ENCODE measurements around the gene NSMCE1. TPM values are rescaled to one million over a fixed set of nuclear protein-coding genes. Genes with fewer than 3 reads are reported as not detected.

The NSMCE1 gene
- total RNA-seq, 1 experiment from 2014 or later = 19.3 TPM

DNA sequence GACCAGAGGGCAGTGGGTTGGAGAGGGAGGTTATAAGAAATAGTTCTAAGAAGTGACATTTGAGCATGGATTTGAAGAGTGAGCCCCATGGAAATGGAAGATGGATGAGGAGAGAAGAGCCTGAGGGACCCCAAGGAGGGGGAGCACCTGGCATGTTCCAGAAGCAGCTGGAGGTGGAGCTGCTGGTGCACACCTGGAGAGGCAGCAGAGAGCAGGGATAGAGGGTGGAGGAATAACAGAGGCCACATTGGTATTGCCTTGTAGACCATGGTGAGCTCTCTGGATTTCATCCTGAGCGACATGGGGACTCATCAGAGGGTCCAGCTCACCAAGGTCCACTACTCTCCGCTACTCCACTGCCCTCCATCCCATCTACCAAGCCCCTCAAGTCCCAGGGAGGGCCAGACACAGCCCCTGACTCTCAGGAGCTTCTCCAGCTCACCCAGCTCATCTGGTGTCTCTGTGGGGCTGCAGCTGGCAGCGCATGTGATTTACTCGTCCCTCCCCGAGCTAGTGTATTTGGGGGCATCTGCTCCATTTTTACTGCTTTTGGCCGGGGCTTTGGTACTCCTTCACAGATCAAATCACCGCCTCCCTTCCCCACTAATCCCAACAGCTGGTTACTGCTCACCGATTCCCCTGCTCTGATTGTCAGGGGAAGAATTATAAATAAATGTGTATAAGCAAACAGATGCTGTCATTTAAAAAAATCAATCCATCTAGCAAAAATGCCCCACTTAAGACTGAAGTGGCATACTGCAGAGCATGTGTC is 87.4 kb downstream of the NSMCE1 start:
- Histone ChIP-seq H2BK12ac (ENCODE audit: insufficient read length, low read depth, low read length) (no peak overlapping the region), H3K79me1 (ENCODE audit: insufficient read depth, low read depth, low read length, poor library complexity, severe bottlenecking) (no peaks in the 10 kb centered on the region), H2BK20ac (ENCODE audit: low read depth, low read length, poor library complexity, severe bottlenecking) (no peak overlapping the region), H3K14ac (ENCODE audit: insufficient read depth, low read length) (no peak overlapping the region), H2AK5ac (ENCODE audit: insufficient read length, low read length) (no peak overlapping the region), H3K18ac (ENCODE audit: insufficient read length, low read depth, low read length) (no peak overlapping the region), H3K4me1 (ENCODE audit: insufficient read depth, low read length) (no peaks in the 10 kb centered on the region; the same call in 1 of the 2 replicates), H3K9ac (ENCODE audit: extremely low read depth, insufficient read length, low read length) (no peak overlapping the region), H3K79me2 (ENCODE audit: insufficient read depth, low read length) (no peaks in the 10 kb centered on the region), H3K56ac (ENCODE audit: insufficient read length, low read depth, low read length) (no peak overlapping the region), H4K91ac (ENCODE audit: insufficient read length, low read depth, low read length) (no peak overlapping the region), H3K23ac (ENCODE audit: insufficient read length, low read depth, low read length) (no peak overlapping the region), H3K27ac (ENCODE audit: insufficient read length, low read depth, low read length) (no peak overlapping the region), H3T11ph (ENCODE audit: low read length) (no peak overlapping the region), H3K9me3 (ENCODE audit: control insufficient read depth, low read depth, low read length) (no peaks in the 10 kb centered on the region), H2BK15ac (ENCODE audit: low read depth, low read length) (no peak overlapping the region), H4K20me1 (ENCODE audit: control insufficient read depth, insufficient read depth, insufficient read length) (no peaks in the 10 kb centered on the region), H4K5ac (ENCODE audit: insufficient read length, low read depth, low read length) (no peak overlapping the region), H2AFZ (ENCODE audit: low read length) (no peak overlapping the region), H4K8ac (replicated peaks; ENCODE audit: insufficient read length, low read depth, low read length) (no peak overlapping the region), H2BK5ac (ENCODE audit: insufficient read length, low read length) (no peak overlapping the region), H3K4ac (ENCODE audit: low read depth, low read length) (no peak overlapping the region), H3K27me3 (ENCODE audit: insufficient read depth, low read length) (no peaks in the 10 kb centered on the region), H3K23me2 (ENCODE audit: insufficient read length, low read depth, low read length, poor library complexity, severe bottlenecking) (no peaks in the 10 kb centered on the region), H2BK120ac (ENCODE audit: low read depth, low read length, poor library complexity, severe bottlenecking) (no peak overlapping the region), H3K4me2 (ENCODE audit: insufficient read depth, insufficient read length, low read length) (no peak overlapping the region)
- H3K36me3 Mint-ChIP-seq (ENCODE audit: insufficient read depth in 1 of 3, low read depth in 3 of 3) = no peaks in the 10 kb centered on the region
- DNase-seq = peak; percentile 52
- WGBS (ENCODE audit: extremely low coverage, insufficient read length, low lambda C conversion rate) = no CpG with 5 or more reads among the region's 8 CpGs
- H3K9me3 Mint-ChIP-seq = no peaks in the 10 kb centered on the region
- no peak overlapping the region for H3K27ac Mint-ChIP-seq
- H3K4me1 Mint-ChIP-seq = peaks cover 8 to 16% of the 10 kb centered on the region in 2 experiments
- TF ChIP-seq, protein P1, sequence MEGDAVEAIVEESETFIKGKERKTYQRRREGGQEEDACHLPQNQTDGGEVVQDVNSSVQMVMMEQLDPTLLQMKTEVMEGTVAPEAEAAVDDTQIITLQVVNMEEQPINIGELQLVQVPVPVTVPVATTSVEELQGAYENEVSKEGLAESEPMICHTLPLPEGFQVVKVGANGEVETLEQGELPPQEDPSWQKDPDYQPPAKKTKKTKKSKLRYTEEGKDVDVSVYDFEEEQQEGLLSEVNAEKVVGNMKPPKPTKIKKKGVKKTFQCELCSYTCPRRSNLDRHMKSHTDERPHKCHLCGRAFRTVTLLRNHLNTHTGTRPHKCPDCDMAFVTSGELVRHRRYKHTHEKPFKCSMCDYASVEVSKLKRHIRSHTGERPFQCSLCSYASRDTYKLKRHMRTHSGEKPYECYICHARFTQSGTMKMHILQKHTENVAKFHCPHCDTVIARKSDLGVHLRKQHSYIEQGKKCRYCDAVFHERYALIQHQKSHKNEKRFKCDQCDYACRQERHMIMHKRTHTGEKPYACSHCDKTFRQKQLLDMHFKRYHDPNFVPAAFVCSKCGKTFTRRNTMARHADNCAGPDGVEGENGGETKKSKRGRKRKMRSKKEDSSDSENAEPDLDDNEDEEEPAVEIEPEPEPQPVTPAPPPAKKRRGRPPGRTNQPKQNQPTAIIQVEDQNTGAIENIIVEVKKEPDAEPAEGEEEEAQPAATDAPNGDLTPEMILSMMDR (conservative IDR thresholded peaks at IDR 0.05) = peak; percentile 49; the same call in 2 of the 3 replicates
- H3K27me3 Mint-ChIP-seq (ENCODE audit: low read depth) = no peaks in the 10 kb centered on the region
- no peak overlapping the region for H3K4me3 Mint-ChIP-seq

Data from H9 (cell line).